ENCODE results near the gene THUMPD3.
A peak's percentile ranks its signal among the peaks of the same experiment; 100 is the strongest.

The THUMPD3 gene

GRCh38 chr3:9369508-9369907 is 6.7 kb downstream of the THUMPD3 start:
- no peak for DNase-seq

- no peak for DNase-seq
Measured at GRCh38 chr3:9373465-9373864, 10.6 kb downstream of the THUMPD3 start.

- no peak for DNase-seq
Measured at GRCh38 chr3:9377981-9378380, 15.1 kb downstream of the THUMPD3 start.

GRCh38 chr3:9379327-9379726 is 16.5 kb downstream of the THUMPD3 start:
- DNase-seq, result no peak

- DNase-seq, result no peak
Measured at GRCh38 chr3:9380014-9380413, 17.2 kb downstream of the THUMPD3 start.

GRCh38 chr3:9384141-9384828 is 21.4 kb downstream of the THUMPD3 start:
- DNase-seq, result no peak

- DNase-seq, result no peak
Measured at GRCh38 chr3:9385187-9386077, 22.6 kb downstream of the THUMPD3 start.

GRCh38 chr3:9386078-9386459 is 23.2 kb downstream of the THUMPD3 start:
- no peak for DNase-seq

GRCh38 chr3:9386501-9387321 is 23.9 kb downstream of the THUMPD3 start:
- DNase-seq, result no peak

GRCh38 chr3:9387322-9387655 is 24.4 kb downstream of the THUMPD3 start:
- DNase-seq, result no peak

- no peak for DNase-seq
Measured at GRCh38 chr3:9388142-9388541, 25.3 kb downstream of the THUMPD3 start.

GRCh38 chr3:9388562-9389272 is 25.9 kb downstream of the THUMPD3 start:
- no peak for DNase-seq

- no peak for DNase-seq
Measured at GRCh38 chr3:9390265-9390888, 27.5 kb downstream of the THUMPD3 start.

GRCh38 chr3:9392041-9392440 is 29.2 kb downstream of the THUMPD3 start:
- DNase-seq, result no peak

- no peak for DNase-seq
Measured at GRCh38 chr3:9395570-9396300, 32.9 kb downstream of the THUMPD3 start.

- peak; percentile 78 for DNase-seq
Measured at GRCh38 chr3:9396301-9396631, 33.4 kb downstream of the THUMPD3 start.

GRCh38 chr3:9396632-9397331 is 33.9 kb downstream of the THUMPD3 start:
- peak; percentile 98 for DNase-seq

- peak; percentile 93 for DNase-seq
Measured at GRCh38 chr3:9397332-9397905, 34.6 kb downstream of the THUMPD3 start, which contains the start of gene SETD5. Gene SETD5 (plus strand): TSS chr3:9397615. CDS start chr3:9428939, 31,324 bp downstream.

- DNase-seq, result no peak
Measured at GRCh38 chr3:9397906-9398699, 35.2 kb downstream of the THUMPD3 start.
